ENCODE measurements around the gene DACH1. TPM values are rescaled to one million over a fixed set of nuclear protein-coding genes. Genes with fewer than 3 reads are reported as not detected.

DACH1 gene
- total and polyA plus RNA-seq, 2 of the 8 experiments (the other 6 are each of a cell fraction or from before 2014, with no cell fraction given), result 0.12 to 0.67 TPM

- Histone ChIP-seq H3K9me3 (ENCODE audit: insufficient read depth in 2 of 2, low read depth in 1 of 2, low read length in 1 of 2) (no peaks in the 10 kb centered on the region), H3K79me1 (ENCODE audit: low read depth, low read length) (no peaks in the 10 kb centered on the region), H3K4me3 (ENCODE audit: extremely low read depth in 1 of 4, insufficient read depth in 2 of 4, low read depth in 3 of 4, low read length in 4 of 4) (no peak overlapping the region), H2AFZ (ENCODE audit: low read length) (no peak overlapping the region), H2AK5ac (ENCODE audit: low read depth, low read length) (no peak overlapping the region), H4K5ac (ENCODE audit: insufficient read length, low read depth, low read length) (no peak overlapping the region), H3K14ac (ENCODE audit: insufficient read length) (no peak overlapping the region), H4K8ac (ENCODE audit: extremely low read depth, insufficient read depth, low read length) (no peak overlapping the region), H2BK15ac (ENCODE audit: low read length) (no peak overlapping the region), H2BK5ac (ENCODE audit: low read depth, low read length) (no peak overlapping the region), H3K18ac (ENCODE audit: extremely low read depth, low read length) (no peak overlapping the region), H3K4me2 (ENCODE audit: insufficient read depth in 1 of 2, low read depth in 2 of 2, low read length in 2 of 2) (no peak overlapping the region), H2BK20ac (ENCODE audit: low read length) (no peak overlapping the region), H3K23ac (ENCODE audit: insufficient read length) (no peak overlapping the region), H3K79me2 (ENCODE audit: control insufficient read depth in 1 of 2, insufficient read depth in 2 of 2, low read length in 2 of 2) (no peaks in the 10 kb centered on the region), H4K91ac (replicated peaks; ENCODE audit: insufficient read length, low read length) (no peak overlapping the region), H3K27me3 (replicated peaks in 1 of 4; ENCODE audit: control insufficient read depth in 3 of 4, extremely low read depth in 1 of 4, insufficient read depth in 3 of 4, low read length in 3 of 4) (no peaks in the 10 kb centered on the region), H4K20me1 (replicated peaks in 1 of 2; ENCODE audit: control insufficient read depth in 1 of 2, insufficient read depth in 2 of 2, low read length in 2 of 2) (no peaks in the 10 kb centered on the region), H2BK12ac (ENCODE audit: low read depth, low read length) (no peak overlapping the region), H3K36me3 (ENCODE audit: control insufficient read depth in 2 of 4, insufficient read depth in 4 of 4, low read length in 3 of 4) (no peaks in the 10 kb centered on the region), H2BK120ac (replicated peaks; ENCODE audit: low read depth, low read length) (no peak overlapping the region), H3K27ac (ENCODE audit: low read depth, low read length) (no peak overlapping the region), H3K23me2 (ENCODE audit: low read depth, low read length) (no peaks in the 10 kb centered on the region), H3K4me1 (replicated peaks in 1 of 4; ENCODE audit: control insufficient read depth in 3 of 4, insufficient read depth in 4 of 4, low read length in 3 of 4) (no peaks in the 10 kb centered on the region), H3K4ac (replicated peaks; ENCODE audit: insufficient read length, low read depth, low read length) (no peak overlapping the region), H3K9ac (replicated peaks in 1 of 4; ENCODE audit: extremely low read depth in 1 of 4, low read depth in 3 of 4, low read length in 3 of 4) (no peak overlapping the region), H3K56ac (replicated peaks; ENCODE audit: insufficient read length, low read depth, low read length) (no peak overlapping the region)
- ChIA-PET CTCF (ENCODE audit: partially characterized antibody) (no interaction called here), POLR2A (ENCODE audit: partially characterized antibody) (no interaction called here)
- FAIRE-seq, result no peak
- WGBS, 2 experiments (ENCODE audit: extremely low coverage in 1 of 2, insufficient coverage in 1 of 2, insufficient read length in 1 of 2, insufficient replicate concordance in 2 of 2, low coverage in 1 of 2, low lambda C conversion rate in 2 of 2, missing lambda C conversion rate in 1 of 2), result 90% methylated on average over 8 of the region's 8 CpGs; no CpG with 5 or more reads in 1 of the 2 experiments
- no peak for DNase-seq (ENCODE audit: low read depth in 1 of 2, low spot score in 2 of 2)
- no peak for TF ChIP-seq CBX5 (IDR thresholded peaks at IDR 0.05; ENCODE audit: low read depth, low read length)
- TF ChIP-seq BACH1 (IDR thresholded peaks at IDR 0.05; ENCODE audit: low read length), result no peak
- TF ChIP-seq HDAC2 (IDR thresholded peaks at IDR 0.05; ENCODE audit: borderline replicate concordance in 1 of 2, low read depth in 2 of 2, low read length in 2 of 2), result no peak
- TF ChIP-seq RAD21 (IDR thresholded peaks at IDR 0.05 in 1 of 2, conservative IDR thresholded peaks at IDR 0.05 in 1 of 2; ENCODE audit: low read depth in 2 of 2, low read length in 2 of 2), result no peak
- no peak for TF ChIP-seq ZNF274 (IDR thresholded peaks at IDR 0.05; ENCODE audit: borderline replicate concordance, extremely low read depth, low read length)
- TF ChIP-seq YY1 (IDR thresholded peaks at IDR 0.05; ENCODE audit: low read depth, low read length), result no peak
- TF ChIP-seq ATF3 (IDR thresholded peaks at IDR 0.05; ENCODE audit: insufficient read depth, low read depth, low read length), result no peak
- no peak for TF ChIP-seq NANOG (IDR thresholded peaks at IDR 0.05; ENCODE audit: insufficient read depth, low read depth, low read length, poor library complexity, severe bottlenecking)
- no peak for TF ChIP-seq CTCF (IDR thresholded peaks at IDR 0.05; ENCODE audit: control extremely low read depth in 1 of 3, insufficient read depth in 1 of 3, low read depth in 1 of 3, low read length in 3 of 3)
- no peak for TF ChIP-seq SP1 (IDR thresholded peaks at IDR 0.05; ENCODE audit: low read depth, low read length)
- no peak for TF ChIP-seq CTBP2 (IDR thresholded peaks at IDR 0.05; ENCODE audit: borderline replicate concordance, insufficient read depth, insufficient read length, low read length)
Measured at GRCh38 chr13:71827241-71827640, 39.8 kb downstream of the DACH1 start.

Measured in H1 (cell line).